KBM-7 (cell line): ENCODE measurements around the gene CNTNAP3.
"Not testable (repeated sequence)": the region's sequence is repeated elsewhere in the genome, so short reads cannot be mapped to it uniquely, and the experiment has no call there.

Source experiments
- DNase-seq: peaks from one replicate; pipeline ENCODE4 v3.0.0-alpha.2; 2015
- in situ Hi-C: fragments of 300-500 bp; cut with MboI; formaldehyde crosslinking; loops from 2 replicates; pipeline ENCODE4 v1.14.3; 2020; ENCODE audit warnings: low sequenced_read_pairs, low pct_unique_long_range_greater_than_20kb, mixed read lengths

CNTNAP3 gene

GRCh38 chr9:39287980-39288379 is at the start of gene CNTNAP3:
Gene CNTNAP3 (minus strand): TSS chr9:39288167. CDS start chr9:39288064, 103 bp downstream.
- in situ Hi-C loops, DNase-seq: not testable (repeated sequence)

GRCh38 chr9:39279995-39280394 is 8.0 kb downstream of the CNTNAP3 start:
- in situ Hi-C loops, DNase-seq: not testable (repeated sequence)

GRCh38 chr9:39242513-39242912 is 45.5 kb downstream of the CNTNAP3 start:
- in situ Hi-C loops, DNase-seq: not testable (repeated sequence)

GRCh38 chr9:39232130-39232991 is 55.6 kb downstream of the CNTNAP3 start:
- DNase-seq, in situ Hi-C loops: not testable (repeated sequence)

DNA sequence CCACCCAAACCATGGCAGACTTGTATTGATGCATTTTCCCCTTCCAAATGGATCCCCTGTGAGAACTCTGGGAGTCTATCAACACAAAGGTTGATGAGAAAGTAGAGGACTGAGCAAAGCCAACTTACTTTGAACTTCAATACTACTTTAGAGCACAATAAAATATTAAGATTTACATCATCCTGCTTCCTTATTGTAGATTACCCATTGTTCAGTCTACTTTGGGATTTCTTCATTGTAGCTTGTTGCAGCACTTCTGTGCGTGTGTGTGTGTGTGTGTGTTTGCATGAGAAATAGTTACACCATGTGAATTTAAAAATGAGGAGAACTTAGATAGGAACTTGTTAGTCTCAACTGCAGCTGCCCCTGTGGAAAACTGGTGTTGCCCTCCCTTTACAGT is 72.0 kb downstream of the CNTNAP3 start:
- DNase-seq, in situ Hi-C loops: not testable (repeated sequence)

GRCh38 chr9:39209773-39210172 is 78.2 kb downstream of the CNTNAP3 start:
- DNase-seq, in situ Hi-C loops: not testable (repeated sequence)

- DNase-seq, result not testable (repeated sequence)
Measured at GRCh38 chr9:39206643-39207042, 81.3 kb downstream of the CNTNAP3 start.

GRCh38 chr9:39205842-39206241 is 82.1 kb downstream of the CNTNAP3 start:
- DNase-seq, in situ Hi-C loops: not testable (repeated sequence)

More at GRCh38 chr9:39206643-39207042, 81.3 kb downstream of the CNTNAP3 start:
- in situ Hi-C loops, result not testable (repeated sequence)

- DNase-seq, in situ Hi-C loops: not testable (repeated sequence)
Measured at GRCh38 chr9:39200412-39200811, 87.6 kb downstream of the CNTNAP3 start.

DNA sequence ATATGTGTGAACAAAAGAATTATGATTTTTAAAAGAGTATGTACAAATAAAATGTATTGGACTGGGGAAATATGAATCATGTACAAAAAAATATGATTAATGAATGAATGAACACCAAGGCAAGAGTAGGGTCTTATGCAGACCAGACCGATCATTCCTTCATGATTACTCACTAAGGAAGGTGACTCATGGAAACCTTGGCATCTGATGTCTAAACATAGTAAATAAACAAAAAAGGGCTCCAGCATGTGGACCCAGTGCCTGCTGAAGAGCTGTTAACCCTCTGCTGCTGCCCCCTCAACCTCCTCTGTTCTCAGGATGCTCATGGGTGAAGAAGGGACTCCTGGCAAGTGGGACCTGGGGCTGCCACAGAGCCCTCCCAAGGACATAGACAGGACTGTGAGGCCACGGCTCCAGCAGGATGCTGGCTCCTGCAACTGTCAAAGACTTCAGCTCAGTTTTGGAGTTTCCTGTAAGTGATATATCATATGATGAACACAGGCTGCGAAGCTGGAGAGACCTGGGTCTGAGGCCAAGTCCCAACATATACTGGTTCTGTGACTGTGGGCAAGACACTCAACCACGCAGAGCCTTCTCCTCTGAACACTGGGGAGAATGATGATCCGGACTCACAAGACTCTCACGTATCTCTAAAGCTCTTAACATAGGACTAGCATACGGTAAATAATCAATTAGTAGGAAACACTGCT is 89.8 kb downstream of the CNTNAP3 start:
- DNase-seq, in situ Hi-C loops: not testable (repeated sequence)

DNA sequence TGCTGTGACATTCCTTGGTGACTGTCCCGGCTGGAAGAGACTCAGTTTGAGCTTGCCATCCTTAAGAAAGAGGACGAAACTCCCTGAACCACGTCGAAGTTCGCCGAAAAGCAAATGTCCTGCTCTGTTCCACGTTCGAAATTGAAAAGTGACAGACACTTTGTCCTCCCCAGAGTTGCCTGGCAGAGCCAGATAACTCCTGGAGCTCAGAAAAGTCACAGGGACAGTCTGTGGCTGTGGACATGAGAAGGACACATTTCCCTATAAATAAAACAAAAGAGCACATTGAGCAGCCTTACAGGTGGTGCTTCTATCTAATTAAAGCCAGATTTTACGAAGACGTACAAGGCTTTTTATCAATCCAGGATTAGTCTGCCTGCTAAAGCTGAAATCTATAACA is 116.6 kb downstream of the CNTNAP3 start:
- DNase-seq, in situ Hi-C loops: not testable (repeated sequence)

- DNase-seq, in situ Hi-C loops: not testable (repeated sequence)
Measured at GRCh38 chr9:39157714-39158113, 130.3 kb downstream of the CNTNAP3 start.

DNA sequence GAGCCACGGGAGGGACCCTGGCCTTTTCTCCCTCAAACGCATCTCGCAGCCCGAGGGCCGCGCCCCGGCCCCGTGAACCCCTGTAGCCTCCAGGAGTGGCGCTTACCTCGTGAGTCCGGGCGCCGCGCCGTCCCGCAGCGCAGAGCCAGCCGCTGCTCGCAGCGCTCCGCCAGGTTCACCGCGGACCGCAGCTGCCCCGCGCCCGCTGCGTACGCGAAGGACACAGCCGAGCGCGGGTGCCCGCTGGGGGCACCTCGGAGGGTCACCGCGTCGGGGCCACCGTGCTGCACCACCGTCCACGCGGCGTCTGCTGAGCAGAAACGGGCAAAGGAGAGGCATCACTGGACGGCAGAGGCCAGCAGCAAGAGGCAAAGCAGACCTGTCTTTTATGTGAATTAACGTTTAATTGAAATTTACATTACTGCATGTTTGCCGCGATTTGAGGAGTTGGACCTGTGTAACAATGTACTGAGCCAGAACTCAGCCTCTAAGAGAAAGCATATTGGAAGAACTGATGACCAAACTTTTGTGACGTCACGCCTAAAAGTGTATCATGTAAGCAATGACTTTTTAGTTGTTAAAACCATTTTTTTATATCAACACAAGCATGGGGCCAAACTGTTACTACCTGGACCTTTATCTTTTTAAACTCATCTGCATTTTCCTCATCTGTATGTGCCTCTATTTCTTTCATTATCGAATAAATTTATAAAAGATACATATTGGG is 155.0 kb downstream of the CNTNAP3 start:
- in situ Hi-C loops, DNase-seq: not testable (repeated sequence)

DNA sequence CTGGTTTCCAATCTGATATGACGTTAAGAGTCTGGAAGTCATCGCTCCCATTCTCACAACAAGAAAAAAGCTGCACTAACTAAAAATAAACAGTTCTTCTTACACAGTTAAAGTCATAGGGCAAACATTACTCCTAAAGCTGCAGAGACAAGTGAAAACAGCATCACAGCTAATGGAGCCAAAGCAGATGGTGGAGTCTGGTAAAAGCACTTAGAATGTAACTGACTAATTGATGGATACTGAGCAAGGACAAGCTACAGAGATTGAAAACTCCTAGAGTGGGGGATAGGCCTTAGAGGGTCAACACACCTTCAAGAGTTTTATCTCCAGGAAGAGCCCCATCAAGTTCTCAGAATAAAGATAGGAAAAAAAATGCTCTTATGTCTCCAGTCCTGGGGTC is 166.6 kb downstream of the CNTNAP3 start:
- in situ Hi-C loops, DNase-seq: not testable (repeated sequence)

- DNase-seq, in situ Hi-C loops: not testable (repeated sequence)
Measured at GRCh38 chr9:39111746-39112145, 176.2 kb downstream of the CNTNAP3 start.

DNA sequence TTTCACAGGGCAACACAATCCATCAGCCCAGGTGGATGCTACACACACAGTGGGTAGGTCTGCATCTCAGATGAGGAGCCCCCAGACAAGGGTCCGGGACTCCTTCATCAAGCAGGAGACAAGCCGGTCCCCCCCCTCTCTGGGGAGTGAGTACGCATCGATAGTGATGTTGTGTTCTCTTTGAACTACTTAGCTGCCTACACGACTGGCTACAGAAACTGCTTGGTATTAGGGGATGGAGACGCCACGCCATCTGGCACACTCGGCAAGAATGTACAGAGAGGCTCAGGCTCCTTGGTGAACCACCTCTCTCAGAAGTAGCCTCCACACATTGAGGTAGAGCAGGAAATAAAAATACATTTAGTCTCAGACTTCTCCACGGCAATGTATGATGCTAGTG is 179.8 kb downstream of the CNTNAP3 start:
- in situ Hi-C loops, result no loop called here
- no peak for DNase-seq

DNA sequence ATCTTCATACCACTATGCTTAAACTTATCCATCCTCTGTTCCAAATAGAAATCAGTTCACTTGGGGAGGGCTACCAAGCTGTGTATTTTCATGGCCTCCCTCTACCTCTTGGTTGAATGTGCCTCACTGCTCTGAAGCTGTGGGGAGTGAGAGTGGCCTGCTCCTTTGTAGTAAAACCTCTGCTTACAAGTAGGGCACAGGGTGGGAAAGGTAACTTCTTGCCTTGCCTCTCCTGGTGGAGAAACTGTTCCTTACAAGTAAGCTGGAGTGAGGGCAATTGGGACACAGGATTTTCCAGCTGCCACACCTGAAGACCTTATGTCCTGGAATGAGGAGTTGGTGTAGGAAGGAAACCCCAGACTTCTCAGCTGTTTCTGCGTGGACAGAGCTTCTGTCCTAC is 190.8 kb downstream of the CNTNAP3 start:
- DNase-seq, in situ Hi-C loops: not testable (repeated sequence)

DNA sequence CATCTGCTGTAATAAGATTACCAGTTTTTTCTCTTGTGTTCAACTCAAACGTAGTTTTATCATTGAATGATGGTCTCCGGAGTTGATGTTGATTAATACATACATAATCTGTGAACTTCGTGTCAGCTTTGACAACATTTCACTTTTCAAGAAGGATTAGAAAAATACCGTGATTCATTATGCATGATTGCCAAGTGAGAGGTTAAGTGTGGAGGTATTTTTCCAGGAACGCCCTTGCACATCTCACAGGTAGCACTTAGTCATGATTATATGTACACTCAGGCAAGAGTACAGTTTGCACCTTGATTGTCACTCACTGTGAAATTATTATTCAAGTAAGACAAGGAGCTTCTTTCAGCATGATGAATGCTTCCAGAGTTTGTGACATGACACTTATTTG is 202.7 kb downstream of the CNTNAP3 start:
- DNase-seq, in situ Hi-C loops: not testable (repeated sequence)

- in situ Hi-C loops, DNase-seq: not testable (repeated sequence)
Measured at GRCh38 chr9:39082574-39082973, 205.4 kb downstream of the CNTNAP3 start.
